Right lobe of liver (tissue), 4 donors: Measurements from ENCODE around the gene TBC1D13.

Source experiments
- POLR2A ChIP-seq: fragments of 450-650 bp; IDR thresholded peaks from one replicate; pipeline ENCODE4 v1.6.1; 2017; ENCODE audit warnings: antibody characterized with exemption, mild to moderate bottlenecking
- TF ChIP-seq, protein P1 (sequence below), 4 donors: fragments of 200-600 bp in 3 of 4; fragments of 450-650 bp in 1 of 4; IDR thresholded peaks; one replicate each; pipeline versions ENCODE4 v1.5.1 to v1.8.0; 2016 to 2022; ENCODE audit warnings: antibody characterized with exemption in 4 of 4, mild to moderate bottlenecking in 2 of 4
- donor health status: DM: no; HTN: no; CAD: no.
- donor health status: DM: no; HTN: no; CAD: no.
- donor health status: DM: no; HTN: yes; CAD: no.

DNA sequence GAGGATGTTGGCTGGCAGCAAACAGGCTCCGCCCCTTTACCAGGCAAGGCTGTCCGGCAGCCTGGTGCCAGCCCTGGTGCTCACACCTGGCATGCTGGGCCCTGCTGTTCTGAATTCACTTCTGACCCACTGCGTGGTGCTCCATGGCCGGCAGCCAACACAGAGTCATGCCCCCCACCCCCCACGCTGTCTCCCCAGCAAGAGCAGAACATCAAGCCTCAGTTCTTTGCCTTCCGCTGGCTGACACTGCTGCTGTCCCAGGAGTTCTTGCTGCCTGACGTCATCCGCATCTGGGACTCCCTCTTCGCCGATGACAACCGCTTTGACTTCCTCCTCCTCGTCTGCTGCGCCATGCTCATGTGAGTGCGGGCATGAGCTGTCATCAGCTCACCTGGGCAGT is 18.6 kb downstream of the TBC1D13 start:
- TF ChIP-seq, protein P1, sequence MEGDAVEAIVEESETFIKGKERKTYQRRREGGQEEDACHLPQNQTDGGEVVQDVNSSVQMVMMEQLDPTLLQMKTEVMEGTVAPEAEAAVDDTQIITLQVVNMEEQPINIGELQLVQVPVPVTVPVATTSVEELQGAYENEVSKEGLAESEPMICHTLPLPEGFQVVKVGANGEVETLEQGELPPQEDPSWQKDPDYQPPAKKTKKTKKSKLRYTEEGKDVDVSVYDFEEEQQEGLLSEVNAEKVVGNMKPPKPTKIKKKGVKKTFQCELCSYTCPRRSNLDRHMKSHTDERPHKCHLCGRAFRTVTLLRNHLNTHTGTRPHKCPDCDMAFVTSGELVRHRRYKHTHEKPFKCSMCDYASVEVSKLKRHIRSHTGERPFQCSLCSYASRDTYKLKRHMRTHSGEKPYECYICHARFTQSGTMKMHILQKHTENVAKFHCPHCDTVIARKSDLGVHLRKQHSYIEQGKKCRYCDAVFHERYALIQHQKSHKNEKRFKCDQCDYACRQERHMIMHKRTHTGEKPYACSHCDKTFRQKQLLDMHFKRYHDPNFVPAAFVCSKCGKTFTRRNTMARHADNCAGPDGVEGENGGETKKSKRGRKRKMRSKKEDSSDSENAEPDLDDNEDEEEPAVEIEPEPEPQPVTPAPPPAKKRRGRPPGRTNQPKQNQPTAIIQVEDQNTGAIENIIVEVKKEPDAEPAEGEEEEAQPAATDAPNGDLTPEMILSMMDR (IDR thresholded peaks at IDR 0.05) = no peak
- no peak for TF ChIP-seq POLR2A
